ENCODE data around the gene TIMELESS. TPM values are rescaled to one million over a fixed set of nuclear protein-coding genes. Genes with fewer than 3 reads are reported as not detected.

Gene TIMELESS
- total and polyA plus RNA-seq, 4 donors, result 7.3 to 11.2 (median 9.0) TPM

- no peak for TF ChIP-seq CTCF (IDR thresholded peaks at IDR 0.05; ENCODE audit: control extremely low read depth, extremely low read depth)
- DNase-seq, result no peak
- Histone ChIP-seq H3K4me1 (ENCODE audit: control insufficient read depth in 5 of 5, insufficient read depth in 5 of 5, low read length in 5 of 5) (no peaks in the 10 kb centered on the region), H3K9me3 (ENCODE audit: control insufficient read depth in 4 of 4, insufficient read depth in 3 of 4, low read length in 3 of 4) (no peaks in the 10 kb centered on the region), H3K4me3 (no peak overlapping the region), H3K36me3 (ENCODE audit: control insufficient read depth in 4 of 4, insufficient read depth in 4 of 4, low read length in 4 of 4) (no peaks in the 10 kb centered on the region), H3K27me3 (ENCODE audit: control insufficient read depth in 3 of 3, insufficient read depth in 3 of 3, low read length in 2 of 3) (no peaks in the 10 kb centered on the region), H3K27ac (ENCODE audit: low read depth in 1 of 2, low read length in 1 of 2) (no peak overlapping the region), H3K9ac (ENCODE audit: insufficient read depth in 1 of 2, low read length in 2 of 2) (no peak overlapping the region)
- WGBS, 2 donors, result 90 to 97% methylated on average over 4 of the region's 4 CpGs
- no peak for ATAC-seq (ENCODE audit: insufficient read depth, low FRiP score)
Measured at GRCh38 chr12:56457817-56458216, 8.6 kb upstream of the TIMELESS start.

GRCh38 chr12:56454557-56454956 lies 5.3 kb upstream of the TIMELESS start, which contains the start of gene MIP:
TSS of gene MIP (minus strand) at chr12:56454657. CDS start at chr12:56454613, 44 bp downstream.
- H3K36me3 ChIP-seq (ENCODE audit: control insufficient read depth in 4 of 4, insufficient read depth in 4 of 4, low read length in 4 of 4), result no peaks in the 10 kb centered on the region
- no peaks in the 10 kb centered on the region for H3K27me3 ChIP-seq (ENCODE audit: control insufficient read depth in 3 of 3, insufficient read depth in 3 of 3, low read length in 2 of 3)
- TF ChIP-seq CTCF (IDR thresholded peaks at IDR 0.05; ENCODE audit: control extremely low read depth, extremely low read depth), result no peak
- 91 to 92% methylated on average over 5 of the region's 5 CpGs for WGBS, 2 donors
- DNase-seq (no peak), ATAC-seq (ENCODE audit: insufficient read depth, low FRiP score) (no peak)
- no peak within 1 kb of the TSS for H3K4me3 ChIP-seq
- H3K27ac ChIP-seq (ENCODE audit: low read depth in 1 of 2, low read length in 1 of 2), result no peak within 1 kb of the TSS
- H3K9me3 ChIP-seq (ENCODE audit: control insufficient read depth in 4 of 4, insufficient read depth in 3 of 4, low read length in 3 of 4), result no peaks in the 10 kb centered on the region
- peaks cover 0 to 4% (median 0%) of the 10 kb centered on the region in 5 donors for H3K4me1 ChIP-seq (ENCODE audit: control insufficient read depth in 5 of 5, insufficient read depth in 5 of 5, low read length in 5 of 5)
- no peak within 1 kb of the TSS for H3K9ac ChIP-seq (ENCODE audit: insufficient read depth in 1 of 2, low read length in 2 of 2)

DNA sequence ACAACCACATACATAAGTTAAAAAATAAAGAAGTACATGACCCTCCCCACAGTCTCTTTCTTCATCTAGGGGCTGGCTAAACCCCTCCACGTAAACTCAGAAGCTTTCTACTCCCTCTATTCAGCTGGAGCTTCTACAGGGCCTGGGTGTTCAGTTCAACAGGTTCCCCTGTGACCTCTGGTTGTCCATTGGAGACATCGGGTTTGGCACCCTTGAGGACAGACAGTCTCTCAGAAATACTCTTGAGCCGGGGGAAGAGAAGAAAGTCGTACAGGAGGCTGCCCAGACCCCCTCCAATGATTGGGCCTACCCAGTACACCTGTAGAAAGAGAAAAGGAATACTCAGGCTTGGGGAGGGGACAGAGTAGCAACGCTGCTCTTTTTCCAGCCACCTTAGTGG lies 1.9 kb upstream of the TIMELESS start:
- DNase-seq (no peak), ATAC-seq (ENCODE audit: insufficient read depth, low FRiP score) (no peak)
- no peak for TF ChIP-seq CTCF (IDR thresholded peaks at IDR 0.05; ENCODE audit: control extremely low read depth, extremely low read depth)
- H3K36me3 ChIP-seq (ENCODE audit: control insufficient read depth in 4 of 4, insufficient read depth in 4 of 4, low read length in 4 of 4), result no peaks in the 10 kb centered on the region
- no peak overlapping the region for H3K9ac ChIP-seq (ENCODE audit: insufficient read depth in 1 of 2, low read length in 2 of 2)
- H3K27ac ChIP-seq (ENCODE audit: low read depth in 1 of 2, low read length in 1 of 2), result no peak overlapping the region
- no peaks in the 10 kb centered on the region for H3K9me3 ChIP-seq (ENCODE audit: control insufficient read depth in 4 of 4, insufficient read depth in 3 of 4, low read length in 3 of 4)
- H3K4me1 ChIP-seq (ENCODE audit: control insufficient read depth in 5 of 5, insufficient read depth in 5 of 5, low read length in 5 of 5), result peaks cover 0 to 6% (median 3%) of the 10 kb centered on the region in 5 donors
- 65 to 69% methylated on average over 5 of the region's 5 CpGs for WGBS, 2 donors
- no peak overlapping the region for H3K4me3 ChIP-seq
- no peaks in the 10 kb centered on the region for H3K27me3 ChIP-seq (ENCODE audit: control insufficient read depth in 3 of 3, insufficient read depth in 3 of 3, low read length in 2 of 3)

DNA sequence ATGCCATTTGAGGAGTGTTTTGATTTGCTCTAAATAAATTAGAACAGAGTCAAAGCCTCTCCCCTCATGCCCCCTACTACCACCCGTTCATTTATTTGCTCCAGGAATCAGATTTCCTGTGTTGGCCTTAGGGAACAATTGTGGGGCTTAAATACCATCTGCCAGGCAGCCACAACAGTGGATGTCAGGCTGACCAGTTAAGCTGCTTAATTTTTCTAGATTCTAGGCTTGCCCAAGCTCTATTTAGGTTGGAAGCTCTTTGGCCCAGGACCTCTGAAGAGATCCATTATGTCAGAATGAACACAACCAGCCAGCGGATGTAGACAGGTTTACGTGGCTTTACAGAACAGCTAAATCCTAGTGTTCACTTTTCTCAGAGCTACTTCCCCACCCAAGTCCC lies 1.0 kb upstream of the TIMELESS start:
- DNase-seq (no peak), ATAC-seq (ENCODE audit: insufficient read depth, low FRiP score) (no peak)
- H3K27me3 ChIP-seq (ENCODE audit: control insufficient read depth in 3 of 3, insufficient read depth in 3 of 3, low read length in 2 of 3), result no peaks in the 10 kb centered on the region
- no peak overlapping the region for H3K27ac ChIP-seq (ENCODE audit: low read depth in 1 of 2, low read length in 1 of 2)
- no peak for TF ChIP-seq CTCF (IDR thresholded peaks at IDR 0.05; ENCODE audit: control extremely low read depth, extremely low read depth)
- H3K4me1 ChIP-seq (ENCODE audit: control insufficient read depth in 5 of 5, insufficient read depth in 5 of 5, low read length in 5 of 5), result peaks cover 0 to 6% (median 3%) of the 10 kb centered on the region in 5 donors
- H3K4me3 ChIP-seq, result no peak overlapping the region
- no peaks in the 10 kb centered on the region for H3K9me3 ChIP-seq (ENCODE audit: control insufficient read depth in 4 of 4, insufficient read depth in 3 of 4, low read length in 3 of 4)
- H3K36me3 ChIP-seq (ENCODE audit: control insufficient read depth in 4 of 4, insufficient read depth in 4 of 4, low read length in 4 of 4), result no peaks in the 10 kb centered on the region
- H3K9ac ChIP-seq (ENCODE audit: insufficient read depth in 1 of 2, low read length in 2 of 2), result no peak overlapping the region
- 87 to 92% methylated on average over 3 of the region's 3 CpGs for WGBS, 2 donors
